Sigmoid colon (tissue), 4 donors: Measurements from ENCODE around the gene CALHM1.

Source experiments
- CTCF ChIP-seq, 4 experiments: fragments of 450-650 bp in 3 of 4; fragments of 200-600 bp in 1 of 4; IDR thresholded peaks; one replicate each; pipeline ENCODE4 v1.5.1; 2016 to 2019; ENCODE audit warnings: antibody characterized with exemption in 4 of 4, mild to moderate bottlenecking in 3 of 4, moderate library complexity in 2 of 4
- EP300 ChIP-seq, 4 donors: sonication (generic); formaldehyde crosslinking; IDR thresholded peaks; one replicate each; pipeline ENCODE4 v1.6.1; 2017; ENCODE audit warnings: antibody characterized with exemption in 4 of 4
- POLR2A ChIP-seq, 2 donors: fragments of 450-650 bp; IDR thresholded peaks; one replicate each; pipeline ENCODE4 v1.6.1; 2016; ENCODE audit warnings: antibody characterized with exemption in 2 of 2, mild to moderate bottlenecking in 2 of 2, moderate library complexity in 2 of 2
- POLR2AphosphoS5 ChIP-seq, 4 donors: sonication (generic); formaldehyde crosslinking; IDR thresholded peaks; one replicate each; pipeline ENCODE4 v1.6.1; 2017; ENCODE audit warnings: antibody characterized with exemption in 4 of 4

GRCh38 chr10:103448746-103449145 lies 10.0 kb downstream of the CALHM1 start:
- no peak for TF ChIP-seq CTCF (IDR thresholded peaks at IDR 0.05)
- no peak for TF ChIP-seq POLR2A (IDR thresholded peaks at IDR 0.05)
- no peak for TF ChIP-seq EP300 (IDR thresholded peaks at IDR 0.05)
- peak in 3 of 4 donors; percentile 16 to 67 (median 42) for TF ChIP-seq POLR2AphosphoS5 (IDR thresholded peaks at IDR 0.05)
